HepG2 (cell line): ENCODE results near the gene CEBPB. TPM values are rescaled to one million over a fixed set of nuclear protein-coding genes. Genes with fewer than 3 reads are reported as not detected.

Source experiments
- ARNTL ChIP-seq: sonication (generic); formaldehyde crosslinking; IDR thresholded peaks from 2 replicates; pipeline ENCODE4 v1.4.0; 2020; ENCODE audit warnings: mild to moderate bottlenecking, missing genetic modification reagents
- ATF7-NPFF ChIP-seq: sonication (generic); formaldehyde crosslinking; IDR thresholded peaks from 2 replicates; pipeline ENCODE4 v1.8.1; 2023; ENCODE audit warnings: mild to moderate bottlenecking, low read depth, missing genetic modification reagents, moderate library complexity
- GATAD1 ChIP-seq: IDR thresholded peaks from 2 replicates; pipeline ENCODE4 v1.6.1; 2016; ENCODE audit warnings: missing genetic modification reagents, missing compliant biosample characterization
- HNRNPLL ChIP-seq: fragments of 200-400 bp; formaldehyde crosslinking; IDR thresholded peaks from 2 replicates; pipeline ENCODE4 v1.6.1; 2017; ENCODE audit warnings: mild to moderate bottlenecking, low read depth, low read length; ENCODE audit not compliant: poor library complexity, severe bottlenecking
- MATR3 ChIP-seq: sonication (generic); formaldehyde crosslinking; IDR thresholded peaks from 2 replicates; pipeline ENCODE4 v1.4.0; 2020; ENCODE audit warnings: missing genetic modification reagents
- NFIC ChIP-seq: IDR thresholded peaks from 2 replicates; pipeline ENCODE4 v1.6.1; 2012; ENCODE audit warnings: mild to moderate bottlenecking, low read length, inconsistent platforms
- REST ChIP-seq, 2 experiments: IDR thresholded peaks; 2 replicates each; pipeline ENCODE4 v1.6.1; 2011 to 2012; ENCODE audit warnings: low read length in 2 of 2, borderline replicate concordance in 1 of 2, low read depth in 1 of 2, mild to moderate bottlenecking in 1 of 2, moderate library complexity in 1 of 2
- RFXANK ChIP-seq: IDR thresholded peaks from 2 replicates; pipeline ENCODE4 v1.6.1; 2016
- SIX1 ChIP-seq: sonication (generic); formaldehyde crosslinking; IDR thresholded peaks from 2 replicates; pipeline ENCODE4 v1.4.0; 2020; ENCODE audit warnings: missing genetic modification reagents, borderline replicate concordance
- SKI ChIP-seq: fragments of 450-650 bp; IDR thresholded peaks from one replicate; pipeline ENCODE4 v1.6.1; 2018; ENCODE audit warnings: mild to moderate bottlenecking; ENCODE audit not compliant: partially characterized antibody
- TFDP2 ChIP-seq: sonication (generic); formaldehyde crosslinking; IDR thresholded peaks from 2 replicates; pipeline ENCODE4 v1.4.0; 2020; ENCODE audit warnings: missing genetic modification reagents
- TGIF2 ChIP-seq: IDR thresholded peaks from 2 replicates; pipeline ENCODE4 v1.6.1; 2016; ENCODE audit warnings: control low read depth, missing compliant biosample characterization
- THAP11 ChIP-seq: IDR thresholded peaks from 2 replicates; pipeline ENCODE4 v1.6.1; 2016; ENCODE audit warnings: missing biosample characterization, missing genetic modification reagents
- ZBTB21 ChIP-seq: sonication (generic); formaldehyde crosslinking; IDR thresholded peaks from 2 replicates; pipeline ENCODE4 v1.4.0; 2020; ENCODE audit warnings: missing genetic modification reagents
- ZNF276 ChIP-seq: sonication (generic); formaldehyde crosslinking; IDR thresholded peaks from 2 replicates; pipeline ENCODE4 v1.4.0; 2020; ENCODE audit warnings: mild to moderate bottlenecking, low read depth, missing genetic modification reagents
- ZNF510 ChIP-seq: sonication (generic); formaldehyde crosslinking; IDR thresholded peaks from 2 replicates; pipeline ENCODE4 v1.4.0; 2020; ENCODE audit warnings: low read depth, mild to moderate bottlenecking, missing genetic modification reagents
- ZNF557 ChIP-seq: sonication (generic); formaldehyde crosslinking; IDR thresholded peaks from 2 replicates; pipeline ENCODE4 v1.4.0; 2020; ENCODE audit warnings: missing genetic modification reagents
- ZNF629 ChIP-seq: sonication (generic); formaldehyde crosslinking; conservative IDR thresholded peaks from 2 replicates; pipeline ENCODE4 v1.5.0; 2020; ENCODE audit warnings: missing genetic modification reagents
- polyA plus RNA-seq, 8 experiments: library from polyadenylated mRNA; depleted of rRNA in 3 of 8; stranded (reverse) in 7 of 8; unstranded in 1 of 8; fragments of >200 nt; fragmentation: Illumina TruSeq in 4 of 8; extraction: Trizol in 4 of 8; gene quantifications; 2 replicates each; pipeline versions ENCODE4 v1.2.1 to v1.2.3, GENCODE V29; 2011 to 2016; ENCODE audit warnings: low read depth in 4 of 8, missing spikeins in 1 of 8, mixed read lengths in 1 of 8; ENCODE audit not compliant: insufficient read depth in 1 of 8
- total RNA-seq, 5 experiments: library from RNA; depleted of rRNA; stranded (reverse); fragments of >200 nt; fragmentation: Illumina TruSeq; extraction: Trizol; gene quantifications; 2 replicates each; pipeline ENCODE4 v1.2.3, GENCODE V29; 2016; ENCODE audit warnings: low read depth in 1 of 5
- TF ChIP-seq, protein P1 (sequence below): sonication (generic); formaldehyde crosslinking; IDR thresholded peaks from 2 replicates; pipeline ENCODE4 v1.5.0; 2020; ENCODE audit warnings: missing genetic modification reagents
- TF ChIP-seq, protein P2 (sequence below): IDR thresholded peaks from 2 replicates; pipeline ENCODE4 v1.6.1; 2012; ENCODE audit warnings: inconsistent platforms
- TF ChIP-seq, protein P3 (sequence below): sonication (generic); formaldehyde crosslinking; IDR thresholded peaks from 2 replicates; pipeline ENCODE4 v1.4.0; 2020; ENCODE audit warnings: mild to moderate bottlenecking, low read depth, missing genetic modification reagents

The CEBPB gene
- total and polyA plus RNA-seq, 2 of the 13 experiments (the other 11 are each of a cell fraction or from before 2014, with no cell fraction given), result 18.5 to 28.2 TPM

GRCh38 chr20:50165684-50166554, 24.7 kb upstream of the CEBPB start (continued):
- TF ChIP-seq HNRNPLL (peak; percentile 45), SKI (peak; percentile 83), ZNF629 (CRISPR knock-in tag) (no peak; the same call in none of the 2 replicates), ZNF276 (CRISPR knock-in tag) (peak; percentile 89), THAP11 (CRISPR knock-in tag) (peak; percentile 88), ATF7-NPFF (CRISPR knock-in tag) (peak; percentile 87), RFXANK (0 out of 2 replicates have a peak, but pooled peaks have one; percentile 49), ZNF557 (CRISPR knock-in tag) (peak; percentile 94; the same call in 1 of the 2 replicates), ZNF510 (CRISPR knock-in tag) (peak; percentile 95), NFIC (peak; percentile 98), REST (IDR thresholded peaks at IDR 0.05; ENCODE audit: borderline replicate concordance in 1 of 2, low read depth in 1 of 2, low read length in 2 of 2) (peak in 1 of 2 experiments; percentile 44; a peak in 1 of 4 replicates), TGIF2 (CRISPR knock-in tag) (peak; percentile 98), SIX1 (CRISPR knock-in tag) (no peak; the same call in 1 of the 2 replicates), MATR3 (CRISPR knock-in tag) (no peak), ARNTL (peak; percentile 93), TFDP2 (peak; percentile 66), ZBTB21 (peak; percentile 89), GATAD1 (CRISPR knock-in tag) (peak; percentile 70; the same call in 1 of the 2 replicates)
- TF ChIP-seq, protein P1, sequence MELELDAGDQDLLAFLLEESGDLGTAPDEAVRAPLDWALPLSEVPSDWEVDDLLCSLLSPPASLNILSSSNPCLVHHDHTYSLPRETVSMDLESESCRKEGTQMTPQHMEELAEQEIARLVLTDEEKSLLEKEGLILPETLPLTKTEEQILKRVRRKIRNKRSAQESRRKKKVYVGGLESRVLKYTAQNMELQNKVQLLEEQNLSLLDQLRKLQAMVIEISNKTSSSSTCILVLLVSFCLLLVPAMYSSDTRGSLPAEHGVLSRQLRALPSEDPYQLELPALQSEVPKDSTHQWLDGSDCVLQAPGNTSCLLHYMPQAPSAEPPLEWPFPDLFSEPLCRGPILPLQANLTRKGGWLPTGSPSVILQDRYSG (CRISPR knock-in tag), result no peak
- TF ChIP-seq, protein P2, sequence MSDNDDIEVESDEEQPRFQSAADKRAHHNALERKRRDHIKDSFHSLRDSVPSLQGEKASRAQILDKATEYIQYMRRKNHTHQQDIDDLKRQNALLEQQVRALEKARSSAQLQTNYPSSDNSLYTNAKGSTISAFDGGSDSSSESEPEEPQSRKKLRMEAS, result peak; percentile 93
- TF ChIP-seq, protein P3, sequence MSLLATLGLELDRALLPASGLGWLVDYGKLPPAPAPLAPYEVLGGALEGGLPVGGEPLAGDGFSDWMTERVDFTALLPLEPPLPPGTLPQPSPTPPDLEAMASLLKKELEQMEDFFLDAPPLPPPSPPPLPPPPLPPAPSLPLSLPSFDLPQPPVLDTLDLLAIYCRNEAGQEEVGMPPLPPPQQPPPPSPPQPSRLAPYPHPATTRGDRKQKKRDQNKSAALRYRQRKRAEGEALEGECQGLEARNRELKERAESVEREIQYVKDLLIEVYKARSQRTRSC, result no peak
